ENCODE measurements around the gene SMCO2.

DNA sequence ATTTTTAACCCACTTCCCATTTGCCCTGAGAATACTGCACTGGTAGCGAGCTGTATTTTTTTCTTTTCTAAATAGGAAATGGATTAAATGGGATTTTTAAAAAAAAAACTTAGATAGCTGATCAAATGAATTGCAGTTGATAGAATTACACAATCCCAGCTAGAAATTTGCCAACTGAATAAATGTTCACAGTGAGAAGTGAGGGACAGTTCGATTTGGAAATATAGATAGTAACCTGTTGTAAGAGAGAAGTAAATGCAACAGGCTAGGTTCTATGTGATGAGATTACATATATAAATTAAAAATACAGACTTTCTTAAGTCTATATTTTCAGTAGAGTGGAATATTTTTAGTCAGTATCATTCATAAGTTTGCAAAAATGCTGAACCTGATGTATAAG is 48.1 kb upstream of the SMCO2 start:
- TF ChIP-seq EP300 (IDR thresholded peaks at IDR 0.05) = no peak
- TF ChIP-seq, protein P1, sequence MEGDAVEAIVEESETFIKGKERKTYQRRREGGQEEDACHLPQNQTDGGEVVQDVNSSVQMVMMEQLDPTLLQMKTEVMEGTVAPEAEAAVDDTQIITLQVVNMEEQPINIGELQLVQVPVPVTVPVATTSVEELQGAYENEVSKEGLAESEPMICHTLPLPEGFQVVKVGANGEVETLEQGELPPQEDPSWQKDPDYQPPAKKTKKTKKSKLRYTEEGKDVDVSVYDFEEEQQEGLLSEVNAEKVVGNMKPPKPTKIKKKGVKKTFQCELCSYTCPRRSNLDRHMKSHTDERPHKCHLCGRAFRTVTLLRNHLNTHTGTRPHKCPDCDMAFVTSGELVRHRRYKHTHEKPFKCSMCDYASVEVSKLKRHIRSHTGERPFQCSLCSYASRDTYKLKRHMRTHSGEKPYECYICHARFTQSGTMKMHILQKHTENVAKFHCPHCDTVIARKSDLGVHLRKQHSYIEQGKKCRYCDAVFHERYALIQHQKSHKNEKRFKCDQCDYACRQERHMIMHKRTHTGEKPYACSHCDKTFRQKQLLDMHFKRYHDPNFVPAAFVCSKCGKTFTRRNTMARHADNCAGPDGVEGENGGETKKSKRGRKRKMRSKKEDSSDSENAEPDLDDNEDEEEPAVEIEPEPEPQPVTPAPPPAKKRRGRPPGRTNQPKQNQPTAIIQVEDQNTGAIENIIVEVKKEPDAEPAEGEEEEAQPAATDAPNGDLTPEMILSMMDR (IDR thresholded peaks at IDR 0.05) = no peak
